Stimulated activated naive B cell treated with anti-CD40 and anti-IgM and Interleukin-4, amounts not matched to agents 10 μg/mL and 1 μg/mL and 100 μg/mL, for 72 hours (primary cell): ENCODE results near the gene SLC14A1.
A peak's percentile ranks its signal among the peaks of the same experiment; 100 is the strongest.

Experiments
- ATAC-seq, 2 donors: fragments of 150-1000 bp; cut with Tn5 transposase; replicated peaks; 2 replicates each; pipeline ENCODE4 v1.10.0; 2021; ENCODE audit warnings: moderate library complexity in 1 of 2
- DNase-seq: peaks from one replicate; pipeline ENCODE4 v3.0.0; 2021
- H3K27ac Mint-ChIP-seq: one replicate; pipeline ENCODE4 v1.8.0; 2022; ENCODE audit warnings: mild to moderate bottlenecking, mixed read lengths
- H3K27me3 Mint-ChIP-seq, 2 donors: one replicate each; pipeline ENCODE4 v1.8.0; 2022; ENCODE audit warnings: mixed read lengths in 2 of 2
- H3K36me3 Mint-ChIP-seq, 2 donors: one replicate each; pipeline ENCODE4 v1.8.0; 2022; ENCODE audit warnings: mixed read lengths in 2 of 2, mild to moderate bottlenecking in 1 of 2
- H3K4me1 Mint-ChIP-seq, 2 donors: one replicate each; pipeline ENCODE4 v1.8.0; 2022; ENCODE audit warnings: mixed read lengths in 2 of 2, mild to moderate bottlenecking in 1 of 2
- H3K4me3 Mint-ChIP-seq, 2 donors: one replicate each; pipeline ENCODE4 v1.8.0; 2022; ENCODE audit warnings: mild to moderate bottlenecking in 2 of 2, mixed read lengths in 2 of 2, moderate library complexity in 1 of 2
- H3K9me3 Mint-ChIP-seq, 2 donors: one replicate each; pipeline ENCODE4 v1.8.0; 2022; ENCODE audit warnings: mixed read lengths in 2 of 2, mild to moderate bottlenecking in 1 of 2

SLC14A1 gene

GRCh38 chr18:45723567-45724355, at the start of gene SLC14A1:
Gene SLC14A1 (plus strand): TSS chr18:45724181. CDS start chr18:45730321, 6,140 bp downstream.
- Mint-ChIP-seq H3K36me3 (no peaks in the 10 kb centered on the region), H3K27ac (no peak within 1 kb of the TSS), H3K9me3 (no peaks in the 10 kb centered on the region), H3K4me1 (no peaks in the 10 kb centered on the region), H3K4me3 (no peak within 1 kb of the TSS), H3K27me3 (peaks cover 0 to 7% of the 10 kb centered on the region in 2 donors)
- DNase-seq (no peak), ATAC-seq (no peak)

- Mint-ChIP-seq H3K4me1 (peaks cover 0 to 5% of the 10 kb centered on the region in 2 donors), H3K27ac (no peak overlapping the region), H3K9me3 (no peaks in the 10 kb centered on the region), H3K36me3 (peaks cover 0 to 2% of the 10 kb centered on the region in 2 donors), H3K4me3 (no peak overlapping the region), H3K27me3 (no peaks in the 10 kb centered on the region)
- ATAC-seq (no peak), DNase-seq (no peak)
Measured at GRCh38 chr18:45677276-45677807, 46.6 kb upstream of the SLC14A1 start.

- ATAC-seq: no peak
Measured at GRCh38 chr18:45678441-45678840, 45.5 kb upstream of the SLC14A1 start.

GRCh38 chr18:45678850-45679249, 45.1 kb upstream of the SLC14A1 start:
- Mint-ChIP-seq H3K9me3 (no peaks in the 10 kb centered on the region), H3K4me1 (peaks cover 0 to 3% of the 10 kb centered on the region in 2 donors), H3K4me3 (no peak overlapping the region), H3K27ac (no peak overlapping the region), H3K27me3 (no peaks in the 10 kb centered on the region), H3K36me3 (peaks cover 0 to 5% of the 10 kb centered on the region in 2 donors)
- ATAC-seq (no peak), DNase-seq (no peak)

More at GRCh38 chr18:45678441-45678840, 45.5 kb upstream of the SLC14A1 start:
- no peak for DNase-seq
- Mint-ChIP-seq H3K27ac (no peak overlapping the region), H3K27me3 (no peaks in the 10 kb centered on the region), H3K4me3 (no peak overlapping the region), H3K9me3 (no peaks in the 10 kb centered on the region), H3K4me1 (peaks cover 0 to 2% of the 10 kb centered on the region in 2 donors), H3K36me3 (peaks cover 0 to 5% of the 10 kb centered on the region in 2 donors)

- H3K4me1 Mint-ChIP-seq: peaks cover 5 to 9% of the 10 kb centered on the region in 2 donors
- no peak for DNase-seq
Measured at GRCh38 chr18:45680066-45680690, 43.8 kb upstream of the SLC14A1 start.

GRCh38 chr18:45682181-45682580, 41.8 kb upstream of the SLC14A1 start:
- H3K27ac Mint-ChIP-seq: no peak overlapping the region
- H3K4me1 Mint-ChIP-seq: peaks cover 15 to 21% of the 10 kb centered on the region in 2 donors
- DNase-seq (no peak), ATAC-seq (no peak)
- H3K36me3 Mint-ChIP-seq: peaks cover 3 to 5% of the 10 kb centered on the region in 2 donors
- no peaks in the 10 kb centered on the region for H3K27me3 Mint-ChIP-seq
- H3K4me3 Mint-ChIP-seq: no peak overlapping the region
- H3K9me3 Mint-ChIP-seq: no peaks in the 10 kb centered on the region

More at GRCh38 chr18:45680066-45680690, 43.8 kb upstream of the SLC14A1 start:
- no peak for ATAC-seq
- no peaks in the 10 kb centered on the region for H3K9me3 Mint-ChIP-seq
- no peaks in the 10 kb centered on the region for H3K27me3 Mint-ChIP-seq
- no peak overlapping the region for H3K27ac Mint-ChIP-seq
- no peak overlapping the region for H3K4me3 Mint-ChIP-seq
- H3K36me3 Mint-ChIP-seq: peaks cover 0 to 5% of the 10 kb centered on the region in 2 donors

GRCh38 chr18:45684341-45685115, 39.5 kb upstream of the SLC14A1 start:
- H3K9me3 Mint-ChIP-seq: no peaks in the 10 kb centered on the region
- ATAC-seq: no peak
- DNase-seq: no peak
- H3K36me3 Mint-ChIP-seq: peaks cover 5 to 10% of the 10 kb centered on the region in 2 donors
- H3K27me3 Mint-ChIP-seq: no peaks in the 10 kb centered on the region
- H3K4me1 Mint-ChIP-seq: peaks cover 36 to 43% of the 10 kb centered on the region in 2 donors
- no peak overlapping the region for H3K27ac Mint-ChIP-seq
- no peak overlapping the region for H3K4me3 Mint-ChIP-seq

GRCh38 chr18:45686891-45687611, 36.9 kb upstream of the SLC14A1 start:
- H3K4me3 Mint-ChIP-seq: peak overlapping the region; percentile 83 to 90
- no peaks in the 10 kb centered on the region for H3K9me3 Mint-ChIP-seq
- H3K27me3 Mint-ChIP-seq: peaks cover 2% of the 10 kb centered on the region in 2 donors
- peak overlapping the region; percentile 98 for H3K27ac Mint-ChIP-seq
- peak; percentile 83 to 86 for ATAC-seq
- peaks cover 39 to 50% of the 10 kb centered on the region in 2 donors for H3K4me1 Mint-ChIP-seq
- H3K36me3 Mint-ChIP-seq: peaks cover 7 to 12% of the 10 kb centered on the region in 2 donors
- DNase-seq: peak; percentile 65

- peak; percentile 72 to 73 for ATAC-seq
- DNase-seq: peak; percentile 67
- Mint-ChIP-seq H3K4me1 (peaks cover 39 to 50% of the 10 kb centered on the region in 2 donors), H3K27me3 (peaks cover 5 to 8% of the 10 kb centered on the region in 2 donors), H3K36me3 (peaks cover 6 to 18% of the 10 kb centered on the region in 2 donors), H3K27ac (peak overlapping the region; percentile 98), H3K9me3 (no peaks in the 10 kb centered on the region), H3K4me3 (peak overlapping the region; percentile 83 to 90)
Measured at GRCh38 chr18:45687621-45688020, 36.4 kb upstream of the SLC14A1 start.

GRCh38 chr18:45688113-45688512, 35.9 kb upstream of the SLC14A1 start:
- Mint-ChIP-seq H3K9me3 (no peaks in the 10 kb centered on the region), H3K4me1 (peaks cover 39 to 50% of the 10 kb centered on the region in 2 donors), H3K27me3 (peaks cover 5 to 11% of the 10 kb centered on the region in 2 donors), H3K4me3 (peak overlapping the region; percentile 83 to 90), H3K27ac (peak overlapping the region; percentile 98), H3K36me3 (peaks cover 3 to 20% of the 10 kb centered on the region in 2 donors)
- DNase-seq (no peak), ATAC-seq (no peak)

GRCh38 chr18:45688833-45689232, 35.1 kb upstream of the SLC14A1 start:
- peaks cover 5 to 22% of the 10 kb centered on the region in 2 donors for H3K36me3 Mint-ChIP-seq
- ATAC-seq (peak; percentile 14 to 16), DNase-seq (peak; percentile 44)
- peaks cover 8 to 13% of the 10 kb centered on the region in 2 donors for H3K27me3 Mint-ChIP-seq
- peak overlapping the region; percentile 98 for H3K27ac Mint-ChIP-seq
- H3K4me1 Mint-ChIP-seq: peaks cover 39 to 50% of the 10 kb centered on the region in 2 donors
- peak overlapping the region; percentile 83 to 90 for H3K4me3 Mint-ChIP-seq
- peaks cover 1 to 2% of the 10 kb centered on the region in 2 donors for H3K9me3 Mint-ChIP-seq

GRCh38 chr18:45689396-45689795, 34.6 kb upstream of the SLC14A1 start:
- H3K4me3 Mint-ChIP-seq: no peak overlapping the region
- H3K36me3 Mint-ChIP-seq: peaks cover 8 to 25% of the 10 kb centered on the region in 2 donors
- H3K9me3 Mint-ChIP-seq: peaks cover 2 to 4% of the 10 kb centered on the region in 2 donors
- H3K27me3 Mint-ChIP-seq: peaks cover 11 to 15% of the 10 kb centered on the region in 2 donors
- peaks cover 35 to 50% of the 10 kb centered on the region in 2 donors for H3K4me1 Mint-ChIP-seq
- ATAC-seq (no peak), DNase-seq (no peak)
- H3K27ac Mint-ChIP-seq: no peak overlapping the region
